ENCODE results near the gene HIVEP1. TPM values are rescaled to one million over a fixed set of nuclear protein-coding genes. Genes with fewer than 3 reads are reported as not detected.

The HIVEP1 gene
- total and polyA plus RNA-seq, 4 donors: 5.2 to 40.8 (median 16.7) TPM

GRCh38 chr6:12182676-12183075 is 170.6 kb downstream of the HIVEP1 start:
- WGBS, 2 donors: 91 to 92% methylated on average over 5 of the region's 5 CpGs
- no peak for DNase-seq
- H3K27me3 ChIP-seq (ENCODE audit: control insufficient read depth in 1 of 2, insufficient read depth in 2 of 2, low read length in 1 of 2): no peaks in the 10 kb centered on the region
- no peaks in the 10 kb centered on the region for H3K36me3 ChIP-seq (ENCODE audit: control insufficient read depth in 1 of 2, insufficient read depth in 2 of 2, low read length in 1 of 2)
- no peaks in the 10 kb centered on the region for H3K4me1 ChIP-seq (ENCODE audit: control insufficient read depth in 1 of 2, insufficient read depth in 2 of 2, low read length in 2 of 2)
- no peak for ATAC-seq (ENCODE audit: low FRiP score)
- H3K27ac ChIP-seq (ENCODE audit: low read depth in 1 of 2, low read length in 2 of 2): no peak overlapping the region
- H3K9me3 ChIP-seq (ENCODE audit: control insufficient read depth, low read length): no peaks in the 10 kb centered on the region
- intact Hi-C loops (cut with DNase I): no loop called here
- no peak overlapping the region for H3K4me3 ChIP-seq (ENCODE audit: low read length in 2 of 2)

DNA sequence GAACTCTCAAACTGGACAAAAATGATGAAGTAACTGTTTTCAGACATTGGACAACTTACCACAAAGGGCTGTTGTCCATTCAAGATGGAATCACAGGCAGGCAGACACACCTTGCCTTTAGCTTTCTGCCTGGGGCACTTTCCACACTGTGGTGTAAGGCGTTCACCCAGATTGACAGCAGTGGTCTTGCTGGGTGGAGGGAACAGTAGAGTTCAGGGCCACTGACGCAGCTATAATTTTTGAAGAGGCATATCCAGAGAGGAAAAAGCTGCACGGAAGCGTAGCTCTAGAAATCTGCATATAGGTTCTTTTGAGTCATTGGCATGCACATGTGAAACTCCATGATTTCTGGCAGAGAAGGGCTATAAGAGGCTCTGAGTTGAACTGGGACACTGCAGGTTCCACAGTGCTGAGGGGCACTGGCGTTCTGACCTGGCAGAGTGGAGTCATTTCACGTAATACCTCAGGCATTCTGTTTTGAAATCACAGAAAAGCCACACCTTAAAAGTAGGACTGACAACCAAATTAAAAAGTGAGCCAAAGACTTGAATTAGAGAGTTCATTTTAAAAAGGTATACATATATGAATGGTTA is 173.1 kb downstream of the HIVEP1 start:
- H3K27ac ChIP-seq (ENCODE audit: low read depth in 1 of 2, low read length in 2 of 2): no peak overlapping the region
- no peak overlapping the region for H3K4me3 ChIP-seq (ENCODE audit: low read length in 2 of 2)
- intact Hi-C loops (cut with DNase I): no loop called here
- no peaks in the 10 kb centered on the region for H3K36me3 ChIP-seq (ENCODE audit: control insufficient read depth in 1 of 2, insufficient read depth in 2 of 2, low read length in 1 of 2)
- WGBS, 2 donors: 95 to 98% methylated on average over 6 of the region's 6 CpGs
- no peaks in the 10 kb centered on the region for H3K9me3 ChIP-seq (ENCODE audit: control insufficient read depth, low read length)
- no peaks in the 10 kb centered on the region for H3K4me1 ChIP-seq (ENCODE audit: control insufficient read depth in 1 of 2, insufficient read depth in 2 of 2, low read length in 2 of 2)
- DNase-seq: no peak
- no peak for ATAC-seq (ENCODE audit: low FRiP score)
- H3K27me3 ChIP-seq (ENCODE audit: control insufficient read depth in 1 of 2, insufficient read depth in 2 of 2, low read length in 1 of 2): no peaks in the 10 kb centered on the region

DNA sequence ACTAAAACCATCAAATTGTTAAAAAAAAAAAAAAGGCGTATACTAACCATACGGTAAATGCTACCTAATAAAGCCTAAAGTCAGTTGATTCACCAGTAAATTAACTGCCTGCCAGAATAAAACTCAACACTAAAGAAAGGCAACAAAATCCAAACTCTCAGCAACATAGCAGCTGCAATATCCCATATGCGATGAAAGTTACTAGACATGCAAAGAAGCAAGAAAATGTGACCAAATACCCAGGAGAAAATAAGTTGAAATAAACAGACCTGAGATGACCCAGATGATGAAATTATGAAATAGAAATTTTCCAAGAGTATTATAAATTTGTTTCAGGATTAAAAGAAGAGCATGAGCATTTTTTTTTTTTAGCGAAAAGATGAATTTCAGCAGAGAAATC is 174.4 kb downstream of the HIVEP1 start:
- Histone ChIP-seq H3K4me1 (ENCODE audit: control insufficient read depth in 1 of 2, insufficient read depth in 2 of 2, low read length in 2 of 2) (peaks cover 0 to 2% of the 10 kb centered on the region in 2 donors), H3K9me3 (ENCODE audit: control insufficient read depth, low read length) (no peaks in the 10 kb centered on the region), H3K27me3 (ENCODE audit: control insufficient read depth in 1 of 2, insufficient read depth in 2 of 2, low read length in 1 of 2) (no peaks in the 10 kb centered on the region), H3K36me3 (ENCODE audit: control insufficient read depth in 1 of 2, insufficient read depth in 2 of 2, low read length in 1 of 2) (no peaks in the 10 kb centered on the region), H3K27ac (ENCODE audit: low read depth in 1 of 2, low read length in 2 of 2) (no peak overlapping the region), H3K4me3 (ENCODE audit: low read length in 2 of 2) (no peak overlapping the region)
- WGBS, 2 donors: 72 to 74% methylated on average over 4 of the region's 4 CpGs
- intact Hi-C loops (cut with DNase I): no loop called here
- DNase-seq (no peak), ATAC-seq (ENCODE audit: low FRiP score) (no peak)

GRCh38 chr6:12189150-12189549 is 177.0 kb downstream of the HIVEP1 start:
- Histone ChIP-seq H3K4me1 (ENCODE audit: control insufficient read depth in 1 of 2, insufficient read depth in 2 of 2, low read length in 2 of 2) (peaks cover 0 to 2% of the 10 kb centered on the region in 2 donors), H3K36me3 (ENCODE audit: control insufficient read depth in 1 of 2, insufficient read depth in 2 of 2, low read length in 1 of 2) (no peaks in the 10 kb centered on the region), H3K27ac (ENCODE audit: low read depth in 1 of 2, low read length in 2 of 2) (no peak overlapping the region), H3K4me3 (ENCODE audit: low read length in 2 of 2) (no peak overlapping the region), H3K27me3 (ENCODE audit: control insufficient read depth in 1 of 2, insufficient read depth in 2 of 2, low read length in 1 of 2) (no peaks in the 10 kb centered on the region), H3K9me3 (ENCODE audit: control insufficient read depth, low read length) (no peaks in the 10 kb centered on the region)
- intact Hi-C loops (cut with DNase I): no loop called here
- ATAC-seq (ENCODE audit: low FRiP score) (no peak), DNase-seq (no peak)

DNA sequence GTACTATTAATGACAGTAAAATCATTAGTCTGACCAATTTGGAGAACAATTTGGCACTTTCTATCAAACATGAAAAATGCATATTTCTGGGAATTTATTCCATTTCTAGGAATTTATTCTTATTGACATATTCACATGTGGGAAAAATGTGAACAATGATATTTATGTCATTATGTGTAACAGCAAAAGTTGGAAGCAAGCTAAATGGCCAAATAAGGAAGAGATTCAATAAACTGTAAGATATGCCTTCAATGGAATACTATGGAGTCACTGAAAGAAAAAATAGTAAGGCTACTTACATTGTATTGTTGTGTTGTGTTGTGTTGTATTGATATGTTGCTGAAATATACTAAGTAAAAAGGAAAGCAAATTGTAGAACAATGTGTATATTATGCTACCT is 177.5 kb downstream of the HIVEP1 start:
- no peak overlapping the region for H3K4me3 ChIP-seq (ENCODE audit: low read length in 2 of 2)
- intact Hi-C loops (cut with DNase I): no loop called here
- peaks cover 0 to 2% of the 10 kb centered on the region in 2 donors for H3K4me1 ChIP-seq (ENCODE audit: control insufficient read depth in 1 of 2, insufficient read depth in 2 of 2, low read length in 2 of 2)
- ATAC-seq (ENCODE audit: low FRiP score): no peak
- no peaks in the 10 kb centered on the region for H3K27me3 ChIP-seq (ENCODE audit: control insufficient read depth in 1 of 2, insufficient read depth in 2 of 2, low read length in 1 of 2)
- DNase-seq: no peak
- H3K9me3 ChIP-seq (ENCODE audit: control insufficient read depth, low read length): no peaks in the 10 kb centered on the region
- H3K27ac ChIP-seq (ENCODE audit: low read depth in 1 of 2, low read length in 2 of 2): no peak overlapping the region
- no peaks in the 10 kb centered on the region for H3K36me3 ChIP-seq (ENCODE audit: control insufficient read depth in 1 of 2, insufficient read depth in 2 of 2, low read length in 1 of 2)

GRCh38 chr6:12190252-12190651 is 178.1 kb downstream of the HIVEP1 start:
- Histone ChIP-seq H3K4me1 (ENCODE audit: control insufficient read depth in 1 of 2, insufficient read depth in 2 of 2, low read length in 2 of 2) (peaks cover 0 to 2% of the 10 kb centered on the region in 2 donors), H3K27ac (ENCODE audit: low read depth in 1 of 2, low read length in 2 of 2) (no peak overlapping the region), H3K9me3 (ENCODE audit: control insufficient read depth, low read length) (no peaks in the 10 kb centered on the region), H3K4me3 (ENCODE audit: low read length in 2 of 2) (no peak overlapping the region), H3K36me3 (ENCODE audit: control insufficient read depth in 1 of 2, insufficient read depth in 2 of 2, low read length in 1 of 2) (no peaks in the 10 kb centered on the region), H3K27me3 (ENCODE audit: control insufficient read depth in 1 of 2, insufficient read depth in 2 of 2, low read length in 1 of 2) (no peaks in the 10 kb centered on the region)
- no peak for DNase-seq
- 54 to 67% methylated on average over 7 of the region's 7 CpGs for WGBS, 2 donors
- intact Hi-C loops (cut with DNase I): no loop called here
- ATAC-seq (ENCODE audit: low FRiP score): no peak

DNA sequence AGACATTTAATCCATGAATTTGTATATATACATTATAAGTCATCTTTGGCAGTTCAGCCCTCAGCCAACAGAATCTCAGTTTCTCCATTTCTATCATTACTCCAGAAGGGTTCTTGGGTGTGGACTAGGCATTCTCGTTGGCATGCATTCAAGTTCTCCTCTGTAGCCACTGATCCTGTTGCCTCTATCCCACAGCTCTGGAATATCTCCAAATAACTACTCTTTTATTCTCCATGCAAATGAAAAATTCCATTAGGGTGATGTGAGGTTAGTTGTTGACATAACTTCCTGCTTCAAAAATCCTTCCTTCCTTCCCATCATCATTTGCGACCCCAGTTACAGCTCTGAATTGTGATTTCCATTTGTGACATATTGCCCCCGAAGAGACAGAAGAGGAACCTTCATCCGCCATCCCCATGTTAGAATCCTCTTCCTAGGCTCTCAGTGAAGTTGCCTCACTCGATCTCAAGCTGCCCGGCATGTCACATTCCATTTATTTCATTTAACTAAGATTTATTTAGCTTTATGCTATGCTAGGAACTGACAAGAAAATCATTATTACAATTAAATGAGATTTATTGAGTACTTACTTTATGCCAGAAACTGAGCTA is 184.3 kb downstream of the HIVEP1 start:
- Histone ChIP-seq H3K36me3 (ENCODE audit: control insufficient read depth in 1 of 2, insufficient read depth in 2 of 2, low read length in 1 of 2) (no peaks in the 10 kb centered on the region), H3K4me1 (ENCODE audit: control insufficient read depth in 1 of 2, insufficient read depth in 2 of 2, low read length in 2 of 2) (no peaks in the 10 kb centered on the region), H3K4me3 (ENCODE audit: low read length in 2 of 2) (no peak overlapping the region), H3K27ac (ENCODE audit: low read depth in 1 of 2, low read length in 2 of 2) (no peak overlapping the region), H3K9me3 (ENCODE audit: control insufficient read depth, low read length) (no peaks in the 10 kb centered on the region), H3K27me3 (ENCODE audit: control insufficient read depth in 1 of 2, insufficient read depth in 2 of 2, low read length in 1 of 2) (no peaks in the 10 kb centered on the region)
- DNase-seq (no peak), ATAC-seq (ENCODE audit: low FRiP score) (no peak)
- WGBS, 2 donors: 47 to 68% methylated on average over 6 of the region's 6 CpGs
- intact Hi-C loops (cut with DNase I): no loop called here

GRCh38 chr6:12198851-12199250 is 186.7 kb downstream of the HIVEP1 start:
- Histone ChIP-seq H3K27me3 (ENCODE audit: control insufficient read depth in 1 of 2, insufficient read depth in 2 of 2, low read length in 1 of 2) (no peaks in the 10 kb centered on the region), H3K4me3 (ENCODE audit: low read length in 2 of 2) (no peak overlapping the region), H3K27ac (ENCODE audit: low read depth in 1 of 2, low read length in 2 of 2) (no peak overlapping the region), H3K4me1 (ENCODE audit: control insufficient read depth in 1 of 2, insufficient read depth in 2 of 2, low read length in 2 of 2) (peaks cover 0 to 4% of the 10 kb centered on the region in 2 donors), H3K9me3 (ENCODE audit: control insufficient read depth, low read length) (no peaks in the 10 kb centered on the region), H3K36me3 (ENCODE audit: control insufficient read depth in 1 of 2, insufficient read depth in 2 of 2, low read length in 1 of 2) (no peaks in the 10 kb centered on the region)
- DNase-seq: no peak
- WGBS, 2 donors: 96 to 97% methylated on average over 3 of the region's 3 CpGs
- intact Hi-C loops (cut with DNase I): no loop called here
- no peak for ATAC-seq (ENCODE audit: low FRiP score)

DNA sequence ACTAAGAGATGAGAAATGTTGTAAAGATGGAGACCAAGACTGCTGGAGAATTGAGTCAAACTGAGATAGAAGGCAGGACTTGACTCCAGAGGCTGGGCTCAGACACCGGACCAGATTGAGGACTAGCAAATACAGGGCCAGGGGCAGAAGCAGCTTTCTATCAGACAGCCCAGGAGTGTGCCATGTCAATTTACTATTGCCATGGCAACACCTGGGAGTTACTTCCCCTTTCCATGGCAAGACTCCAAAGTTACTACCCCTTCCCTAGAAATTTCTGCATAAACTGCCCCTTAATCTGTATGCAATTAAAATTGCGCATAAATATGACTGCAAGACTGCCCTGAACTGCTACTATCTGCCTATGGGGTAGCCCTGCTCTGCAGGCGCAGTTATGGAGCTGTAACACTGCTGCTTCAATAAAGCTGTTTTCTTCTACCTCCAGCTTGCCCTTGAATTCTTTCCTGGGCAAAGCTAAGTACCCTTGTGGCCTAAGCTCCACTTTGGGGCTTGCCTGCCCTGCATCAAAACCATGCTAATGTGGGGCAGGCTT is 188.0 kb downstream of the HIVEP1 start:
- peaks cover 0 to 4% of the 10 kb centered on the region in 2 donors for H3K4me1 ChIP-seq (ENCODE audit: control insufficient read depth in 1 of 2, insufficient read depth in 2 of 2, low read length in 2 of 2)
- H3K36me3 ChIP-seq (ENCODE audit: control insufficient read depth in 1 of 2, insufficient read depth in 2 of 2, low read length in 1 of 2): no peaks in the 10 kb centered on the region

More for the DNA sequence above, 188.0 kb downstream of the HIVEP1 start:
- Histone ChIP-seq H3K27ac (ENCODE audit: low read depth in 1 of 2, low read length in 2 of 2) (no peak overlapping the region), H3K4me3 (ENCODE audit: low read length in 2 of 2) (no peak overlapping the region), H3K9me3 (ENCODE audit: control insufficient read depth, low read length) (no peaks in the 10 kb centered on the region), H3K27me3 (ENCODE audit: control insufficient read depth in 1 of 2, insufficient read depth in 2 of 2, low read length in 1 of 2) (no peaks in the 10 kb centered on the region)
- ATAC-seq (ENCODE audit: low FRiP score): no peak
- no peak for DNase-seq
- WGBS, 2 donors: 95 to 97% methylated on average over 3 of the region's 3 CpGs
- intact Hi-C loops (cut with DNase I): no loop called here
